Motor neuron (in vitro differentiated cells): ENCODE data around the gene SEMG1. TPM values are rescaled to one million over a fixed set of nuclear protein-coding genes. Genes with fewer than 3 reads are reported as not detected.
A peak's percentile ranks its signal among the peaks of the same experiment; 100 is the strongest.

Experiments used
- ATAC-seq, 8 experiments: fragments of 200-7000 bp; cut with Tn5 transposase; replicated peaks in 6 of 8; 2 replicates each; pipeline ENCODE4 v1.8.0; 2021; ENCODE audit warnings: mild to moderate bottlenecking in 8 of 8, moderate library complexity in 8 of 8
- H3K27ac ChIP-seq, 2 donors: fragments of 250-450 bp; sonication (Bioruptor Pico); 2 replicates each; pipeline ENCODE4 v1.9.0; 2021; ENCODE audit warnings: antibody characterized with exemption in 2 of 2, mild to moderate bottlenecking in 2 of 2, moderate library complexity in 1 of 2
- H3K4me1 ChIP-seq, 2 donors: fragments of 250-450 bp; sonication (Bioruptor Pico); replicated peaks in 1 of 2; 2 replicates each; pipeline ENCODE4 v1.6.1; 2021; ENCODE audit warnings: antibody characterized with exemption in 2 of 2, mild to moderate bottlenecking in 2 of 2, moderate library complexity in 1 of 2
- H3K4me3 ChIP-seq, 5 donors: fragments of 250-450 bp; sonication (Bioruptor Pico); 2 replicates each; pipeline ENCODE4 v1.9.0; 2021; ENCODE audit warnings: antibody characterized with exemption in 5 of 5, mild to moderate bottlenecking in 5 of 5, moderate library complexity in 4 of 5
- WGBS, 10 experiments: fragments of 450-650 bp; shearing (Covaris generic); methylation state at CpG; one replicate each; pipeline ENCODE4 v1.0.0; 2022; 5-methylcytosine and 5-hydroxymethylcytosine counted together
- in situ Hi-C, 9 experiments: fragments of 400-800 bp; cut with MboI; loops; one replicate each; pipeline ENCODE4 v1.15.0; 2021; ENCODE audit warnings: low sequenced_read_pairs in 9 of 9, low pct_unique_long_range_greater_than_20kb in 2 of 9; ENCODE audit not compliant: unreplicated experiment in 9 of 9
- total RNA-seq, 8 experiments: library from RNA; unstranded; fragments of 300-600 nt; gene quantifications; 2 replicates each; pipeline versions ENCODE4 v1.2.3 to v1.2.4, GENCODE V29; 2022

The SEMG1 gene, protein sequence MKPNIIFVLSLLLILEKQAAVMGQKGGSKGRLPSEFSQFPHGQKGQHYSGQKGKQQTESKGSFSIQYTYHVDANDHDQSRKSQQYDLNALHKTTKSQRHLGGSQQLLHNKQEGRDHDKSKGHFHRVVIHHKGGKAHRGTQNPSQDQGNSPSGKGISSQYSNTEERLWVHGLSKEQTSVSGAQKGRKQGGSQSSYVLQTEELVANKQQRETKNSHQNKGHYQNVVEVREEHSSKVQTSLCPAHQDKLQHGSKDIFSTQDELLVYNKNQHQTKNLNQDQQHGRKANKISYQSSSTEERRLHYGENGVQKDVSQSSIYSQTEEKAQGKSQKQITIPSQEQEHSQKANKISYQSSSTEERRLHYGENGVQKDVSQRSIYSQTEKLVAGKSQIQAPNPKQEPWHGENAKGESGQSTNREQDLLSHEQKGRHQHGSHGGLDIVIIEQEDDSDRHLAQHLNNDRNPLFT
- under 1 TPM in 1 of 8 experiments, not detected in 7; 0.05 TPM for total RNA-seq

- H3K4me3 ChIP-seq = no peak within 1 kb of the TSS
- H3K27ac ChIP-seq = no peak within 1 kb of the TSS
- in situ Hi-C loops = no loop called here
- 0 to 70% (median 33%) methylated on average over 1 of the region's 1 CpG; no CpG with 5 or more reads in 4 of the 10 experiments for WGBS, 10 experiments
- ATAC-seq = no peak
- H3K4me1 ChIP-seq = no peaks in the 10 kb centered on the region
Measured at GRCh38 chr20:45206725-45207124, at the start of gene SEMG1. SEMG1 (plus strand) TSS chr20:45207033; CDS start chr20:45207054, 21 bp downstream.

- H3K4me1 ChIP-seq = no peaks in the 10 kb centered on the region
- ATAC-seq = peak in 5 of 8 experiments; percentile 61 to 98 (median 75)
- 0 to 40% (median 33%) methylated on average over 1 of the region's 1 CpG; no CpG with 5 or more reads in 5 of the 10 experiments for WGBS, 10 experiments
- no peak overlapping the region for H3K4me3 ChIP-seq
- in situ Hi-C loops = no loop called here
- H3K27ac ChIP-seq = no peak overlapping the region
Measured at GRCh38 chr20:45157962-45158361, 48.9 kb upstream of the SEMG1 start.

GRCh38 chr20:45163083-45163803, 43.6 kb upstream of the SEMG1 start:
- in situ Hi-C loops = no loop called here
- WGBS, 10 experiments = 0 to 86% (median 36%) methylated on average over 1 of the region's 1 CpG; no CpG with 5 or more reads in 4 of the 10 experiments

GRCh38 chr20:45164906-45165305, 41.9 kb upstream of the SEMG1 start:
- Histone ChIP-seq H3K27ac (no peak overlapping the region), H3K4me1 (no peaks in the 10 kb centered on the region), H3K4me3 (no peak overlapping the region)
- in situ Hi-C loops = no loop called here
- no peak for ATAC-seq
- WGBS, 10 experiments = 33 to 100% (median 78%) methylated on average over 1 of the region's 1 CpG; no CpG with 5 or more reads in 2 of the 10 experiments

More at GRCh38 chr20:45163083-45163803, 43.6 kb upstream of the SEMG1 start:
- peak in 2 of 8 experiments; percentile 92 to 96 for ATAC-seq
- Histone ChIP-seq H3K27ac (no peak overlapping the region), H3K4me3 (no peak overlapping the region), H3K4me1 (no peaks in the 10 kb centered on the region)

- Histone ChIP-seq H3K4me1 (no peaks in the 10 kb centered on the region), H3K27ac (no peak overlapping the region), H3K4me3 (no peak overlapping the region)
- ATAC-seq = no peak
- WGBS, 10 experiments = 0% methylated on average over 1 of the region's 1 CpG; no CpG with 5 or more reads in 6 of the 10 experiments
- in situ Hi-C loops = no loop called here
Measured at GRCh38 chr20:45173522-45173921, 33.3 kb upstream of the SEMG1 start.

- no peaks in the 10 kb centered on the region for H3K4me1 ChIP-seq
- ATAC-seq = peak in 3 of 8 experiments; percentile 73 to 86 (median 77)
- in situ Hi-C loops = no loop called here
- no peak within 1 kb of the TSS for H3K4me3 ChIP-seq
- WGBS, 10 experiments = 24 to 92% (median 56%) methylated on average over 1 to 7 of the region's 8 CpGs; no CpG with 5 or more reads in 1 of the 10 experiments
- no peak within 1 kb of the TSS for H3K27ac ChIP-seq
Measured at GRCh38 chr20:45174434-45175364, 32.1 kb upstream of the SEMG1 start, which contains the start of gene PI3. PI3 (plus strand) TSS chr20:45174902; CDS start chr20:45174923, 21 bp downstream.

GRCh38 chr20:45176526-45177267, 30.1 kb upstream of the SEMG1 start:
- Histone ChIP-seq H3K4me3 (no peak overlapping the region), H3K27ac (no peak overlapping the region), H3K4me1 (no peaks in the 10 kb centered on the region)
- ATAC-seq = peak in 3 of 8 experiments; percentile 19 to 74 (median 47)
- 0 to 100% (median 87%) methylated on average over 1 to 3 of the region's 4 CpGs; no CpG with 5 or more reads in 3 of the 10 experiments for WGBS, 10 experiments
- in situ Hi-C loops = no loop called here

- ATAC-seq = no peak
- Histone ChIP-seq H3K4me3 (no peak overlapping the region), H3K4me1 (no peaks in the 10 kb centered on the region), H3K27ac (no peak overlapping the region)
- WGBS, 10 experiments = 29% methylated on average over 2 of the region's 2 CpGs; no CpG with 5 or more reads in 9 of the 10 experiments
- in situ Hi-C loops = no loop called here
Measured at GRCh38 chr20:45179166-45179565, 27.7 kb upstream of the SEMG1 start.

GRCh38 chr20:45181639-45182038, 25.2 kb upstream of the SEMG1 start:
- WGBS, 10 experiments = 10 to 82% (median 63%) methylated on average over 2 of the region's 2 CpGs; no CpG with 5 or more reads in 7 of the 10 experiments
- in situ Hi-C loops = no loop called here
- peak in 3 of 8 experiments; percentile 28 to 94 (median 86) for ATAC-seq
- Histone ChIP-seq H3K27ac (no peak overlapping the region), H3K4me3 (no peak overlapping the region), H3K4me1 (no peaks in the 10 kb centered on the region)

GRCh38 chr20:45183084-45183483, 23.7 kb upstream of the SEMG1 start:
- in situ Hi-C loops = no loop called here
- Histone ChIP-seq H3K4me3 (no peak overlapping the region), H3K4me1 (no peaks in the 10 kb centered on the region), H3K27ac (no peak overlapping the region)
- no peak for ATAC-seq
- 56 to 100% (median 92%) methylated on average over 1 to 2 of the region's 2 CpGs; no CpG with 5 or more reads in 2 of the 10 experiments for WGBS, 10 experiments

- H3K27ac ChIP-seq = no peak overlapping the region
- 30 to 80% (median 67%) methylated on average over 1 to 2 of the region's 2 CpGs; no CpG with 5 or more reads in 7 of the 10 experiments for WGBS, 10 experiments
- in situ Hi-C loops = no loop called here
- no peak overlapping the region for H3K4me3 ChIP-seq
- no peaks in the 10 kb centered on the region for H3K4me1 ChIP-seq
- ATAC-seq = peak in 1 of 8 experiments; percentile 67
Measured at GRCh38 chr20:45187693-45188092, 19.1 kb upstream of the SEMG1 start.
